Dermis microvascular lymphatic vessel endothelial cell (primary cell): ENCODE measurements around the gene C17orf50. TPM values are rescaled to one million over a fixed set of nuclear protein-coding genes. Genes with fewer than 3 reads are reported as not detected.

Experiments used
- DNase-seq, 2 donors: peaks; one replicate each; pipeline versions ENCODE4 v3.0.0 to v3.0.0-alpha.2; 2010; ENCODE audit warnings: low read depth in 2 of 2
- total RNA-seq: library from RNA; depleted of rRNA; stranded (reverse); fragments of >200 nt; gene quantifications from 2 replicates; pipeline ENCODE4 v1.2.1, GENCODE V29; 2014

The C17orf50 gene
- total RNA-seq, 1 donor from 2014 or later, result not detected

GRCh38 chr17:35811759-35812158, 51.1 kb downstream of the C17orf50 start:
- no peak for DNase-seq

- no peak for DNase-seq
Observed at GRCh38 chr17:35812456-35812855, 51.8 kb downstream of the C17orf50 start.

Other genes starting within 250 kb of the C17orf50 start
- gene SLFN12L, start 223.2 kb upstream of the C17orf50 start, total RNA-seq, result under 0.01 TPM in 2 replicates
- under 0.01 TPM in 1 of 2 replicates, not detected in the other for gene SLFN14, start 200.1 kb upstream of the C17orf50 start, total RNA-seq
- 2.6 and 2.8 TPM in 2 replicates for gene PEX12, start 182.3 kb upstream of the C17orf50 start, total RNA-seq
- gene AP2B1, start 173.6 kb upstream of the C17orf50 start, total RNA-seq, result 79.5 and 115 TPM in 2 replicates
- gene RASL10B, start 29.2 kb upstream of the C17orf50 start, total RNA-seq, result under 0.01 and 0.13 TPM in 2 replicates
- gene GAS2L2, start 7.6 kb upstream of the C17orf50 start, total RNA-seq, result under 0.01 TPM in 1 of 2 replicates, not detected in the other
- 1.3 and 2.4 TPM in 2 replicates for gene MMP28, start 34.8 kb downstream of the C17orf50 start, total RNA-seq
- 62.6 and 74.3 TPM in 2 replicates for gene TAF15, start 48.6 kb downstream of the C17orf50 start, total RNA-seq
- not detected in 2 replicates for gene HEATR9, start 108.0 kb downstream of the C17orf50 start, total RNA-seq
- 0.38 and 0.39 TPM in 2 replicates for gene CCL5, start 119.5 kb downstream of the C17orf50 start, total RNA-seq
- 0.13 TPM in 1 of 2 replicates, not detected in the other for gene RDM1, start 169.9 kb downstream of the C17orf50 start, total RNA-seq
- gene LYZL6, start 182.8 kb downstream of the C17orf50 start, total RNA-seq, result not detected in 2 replicates
- 0.13 and 0.38 TPM in 2 replicates for gene CCL16, start 220.6 kb downstream of the C17orf50 start, total RNA-seq
- gene CCL14, start 225.8 kb downstream of the C17orf50 start, total RNA-seq, result 2.7 and 24.7 TPM in 2 replicates
- not detected in 2 replicates for gene CCL15, start 240.7 kb downstream of the C17orf50 start, total RNA-seq